NK-92 (cell line): Measurements from ENCODE around the gene ITGB1BP2.
"Not testable (repeated sequence)": the region's sequence is repeated elsewhere in the genome, so short reads cannot be mapped to it uniquely, and the experiment has no call there.

ENCODE experiments used
- DNase-seq: peaks from one replicate; lab custom pipeline; 2025; ENCODE audit not compliant: unreplicated experiment; lab: John Stamatoyannopoulos, UW

ITGB1BP2 gene

DNA sequence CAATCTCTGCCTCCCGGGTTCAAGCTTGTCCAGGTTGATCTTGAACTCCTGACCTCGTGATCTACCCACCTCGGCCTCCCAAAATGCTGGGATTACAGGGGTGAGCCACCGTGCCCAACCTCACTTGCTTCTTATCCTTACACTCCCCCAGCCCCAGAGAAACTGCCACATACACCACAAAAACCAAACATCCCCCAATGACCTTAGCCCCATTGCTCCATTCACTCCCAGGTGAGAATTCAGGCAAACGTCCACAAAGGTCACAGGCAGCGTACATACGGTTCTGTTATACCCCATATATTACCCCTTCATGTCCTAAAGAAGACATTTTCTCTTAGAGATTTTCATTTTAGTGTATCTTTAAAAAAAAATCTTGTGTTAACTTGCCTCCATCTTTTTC is 1.1 kb upstream of the ITGB1BP2 start:
- DNase-seq = not testable (repeated sequence)

DNA sequence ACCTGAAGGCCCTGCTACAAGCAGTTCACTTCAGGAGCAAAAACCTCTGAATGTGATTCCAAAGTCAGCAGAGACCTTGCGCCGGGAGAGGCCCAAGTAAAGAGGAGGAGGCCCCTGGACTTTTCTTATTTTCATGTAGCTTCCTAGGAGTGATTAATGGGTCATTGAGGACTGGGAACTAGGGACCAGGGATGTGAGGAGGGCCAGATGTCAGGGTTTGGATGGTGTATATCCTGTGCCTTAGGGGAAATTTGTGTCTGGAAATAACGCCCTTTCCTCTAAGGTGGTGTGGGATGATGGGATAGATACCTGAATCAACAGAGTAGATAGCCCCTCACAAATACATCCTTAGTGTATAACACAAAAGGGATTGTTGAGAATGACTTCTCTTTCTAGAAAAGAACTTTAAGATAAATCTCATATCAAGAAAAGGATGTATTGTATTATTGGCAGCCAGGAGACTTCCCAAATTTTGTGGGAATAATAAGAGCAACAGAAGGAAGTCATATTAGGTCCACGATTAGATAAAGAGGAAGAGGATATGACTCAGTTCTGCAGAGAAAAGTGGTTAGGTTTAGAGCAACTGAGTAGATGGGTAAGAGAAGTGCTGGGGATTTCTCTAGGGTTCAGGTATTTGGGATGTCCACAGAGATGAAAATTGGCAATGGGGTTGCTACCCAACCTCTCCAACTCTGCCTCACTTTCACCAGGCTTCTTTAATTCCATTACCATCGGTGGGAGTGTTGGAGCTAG is 1.1 kb downstream of the ITGB1BP2 start:
- no peak for DNase-seq

- DNase-seq = no peak
Observed at GRCh38 chrX:71304561-71304960, 3.0 kb downstream of the ITGB1BP2 start.

- no peak for DNase-seq
Observed at GRCh38 chrX:71315917-71316316, 14.4 kb downstream of the ITGB1BP2 start.

DNA sequence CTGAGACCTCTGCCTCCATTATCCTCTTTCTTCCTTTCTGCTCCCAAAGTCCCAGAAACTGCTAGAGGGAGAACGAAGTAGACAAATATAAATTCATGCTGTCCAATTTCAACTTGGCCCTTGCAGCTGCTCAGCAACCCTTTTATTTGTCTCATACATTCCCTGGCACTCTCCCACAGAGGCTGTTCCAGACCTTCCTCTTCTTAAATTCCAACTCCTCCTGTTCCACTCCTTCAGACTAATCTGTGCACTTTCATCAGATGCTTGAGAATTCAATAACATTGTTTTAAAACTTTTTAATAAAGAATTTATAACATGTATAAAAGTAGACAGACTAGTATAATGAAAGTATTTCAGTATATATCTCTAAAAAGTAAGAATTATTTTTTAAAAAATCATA is 15.4 kb downstream of the ITGB1BP2 start:
- DNase-seq = not testable (repeated sequence)

DNA sequence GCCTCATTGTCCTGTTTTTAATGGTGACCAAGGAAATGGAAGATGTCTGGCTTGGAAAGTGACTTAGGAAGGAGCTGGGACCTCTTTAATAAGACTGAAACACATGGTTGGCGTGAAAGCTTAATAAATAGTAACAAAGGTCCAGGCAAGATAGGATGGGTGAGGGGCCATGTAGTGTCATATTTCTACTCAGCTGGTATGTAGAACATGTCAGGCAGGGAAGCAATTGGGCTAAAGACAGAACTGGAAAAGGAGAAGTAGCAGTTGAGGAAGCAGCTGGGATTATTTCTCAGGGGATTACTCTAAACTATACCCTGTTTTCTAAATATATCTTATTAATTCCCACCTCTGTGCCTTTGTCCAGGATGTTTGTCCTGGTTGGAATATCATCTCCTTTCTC is 18.6 kb downstream of the ITGB1BP2 start:
- DNase-seq = no peak

DNA sequence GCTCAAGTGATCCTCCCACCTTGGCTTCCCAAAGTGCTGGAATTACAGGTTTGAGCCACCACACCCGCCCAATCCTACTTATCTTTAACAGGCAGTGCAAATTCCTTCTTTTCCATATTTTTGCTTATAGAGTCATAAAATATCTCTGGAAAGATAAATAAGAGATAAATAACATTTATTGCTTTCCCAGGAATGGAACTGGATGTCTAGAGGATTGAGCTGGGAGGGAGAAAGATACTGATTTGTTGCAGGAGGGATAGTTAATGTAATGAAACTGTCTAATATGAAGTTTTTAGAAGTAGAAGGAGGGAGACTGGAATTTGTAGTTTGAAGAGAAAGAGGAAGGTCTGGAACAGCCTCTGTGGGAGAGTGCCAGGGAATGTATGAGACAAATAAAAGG is 20.2 kb downstream of the ITGB1BP2 start:
- no peak for DNase-seq

- not testable (repeated sequence) for DNase-seq
Observed at GRCh38 chrX:71324452-71324851, 22.9 kb downstream of the ITGB1BP2 start.

GRCh38 chrX:71326394-71326793 is 24.8 kb downstream of the ITGB1BP2 start:
- no peak for DNase-seq

GRCh38 chrX:71349151-71349665 is 47.7 kb downstream of the ITGB1BP2 start:
- not testable (repeated sequence) for DNase-seq

GRCh38 chrX:71349867-71350266 is 48.3 kb downstream of the ITGB1BP2 start:
- DNase-seq = not testable (repeated sequence)

GRCh38 chrX:71352439-71352838 is 50.9 kb downstream of the ITGB1BP2 start:
- DNase-seq = not testable (repeated sequence)
